Measurements from ENCODE around the gene PRKD1.

PRKD1 gene

DNA sequence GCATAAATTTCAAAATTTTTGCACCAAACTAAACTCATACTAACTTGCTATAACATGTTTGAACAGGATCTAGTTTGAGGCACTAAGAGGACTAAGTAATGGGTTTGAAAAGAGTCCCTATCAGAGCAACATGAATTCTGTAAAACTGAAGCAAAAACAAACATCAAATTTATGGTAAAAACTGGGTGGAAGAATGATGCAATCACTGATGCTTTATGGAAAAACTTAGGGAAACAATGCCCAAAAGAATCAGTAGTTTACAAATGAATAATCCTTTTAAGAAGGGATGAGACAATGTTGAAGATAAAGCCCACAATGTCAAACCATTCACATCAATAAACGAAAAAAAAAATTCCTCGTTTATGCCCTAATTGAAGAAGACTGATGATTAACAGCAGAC lies 88.9 kb downstream of the PRKD1 start:
- no peak overlapping the region for H3K27ac Mint-ChIP-seq
- peaks cover 31% of the 10 kb centered on the region for H3K9me3 Mint-ChIP-seq
- H3K4me3 Mint-ChIP-seq, result no peak overlapping the region
- CTCF ChIA-PET, result no interaction called here
- H3K4me1 Mint-ChIP-seq, result no peaks in the 10 kb centered on the region
- H3K27me3 Mint-ChIP-seq, result no peaks in the 10 kb centered on the region
- DNase-seq, result no peak
- no peaks in the 10 kb centered on the region for H3K36me3 Mint-ChIP-seq

DNA sequence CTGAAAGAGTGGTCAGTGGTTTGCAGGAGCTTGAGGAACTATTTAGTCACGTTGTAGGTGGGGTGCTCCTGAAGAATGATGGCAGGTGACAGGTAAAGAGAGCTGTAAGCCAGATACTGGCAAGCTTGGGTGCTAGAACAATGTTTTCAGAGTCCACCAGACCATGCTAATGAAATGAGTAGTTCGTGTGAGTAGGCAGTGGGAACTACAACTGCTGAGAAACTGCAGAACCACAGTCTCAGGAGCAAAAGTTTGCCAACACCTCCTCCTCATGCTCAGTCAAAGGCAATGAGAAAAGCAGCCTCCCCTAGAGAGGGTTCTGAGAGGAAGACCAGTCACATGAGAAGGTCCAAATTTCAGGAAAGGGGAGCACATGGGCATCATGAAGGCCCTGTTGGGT lies 91.3 kb downstream of the PRKD1 start:
- CTCF ChIA-PET, result no interaction called here
- DNase-seq, result no peak

DNA sequence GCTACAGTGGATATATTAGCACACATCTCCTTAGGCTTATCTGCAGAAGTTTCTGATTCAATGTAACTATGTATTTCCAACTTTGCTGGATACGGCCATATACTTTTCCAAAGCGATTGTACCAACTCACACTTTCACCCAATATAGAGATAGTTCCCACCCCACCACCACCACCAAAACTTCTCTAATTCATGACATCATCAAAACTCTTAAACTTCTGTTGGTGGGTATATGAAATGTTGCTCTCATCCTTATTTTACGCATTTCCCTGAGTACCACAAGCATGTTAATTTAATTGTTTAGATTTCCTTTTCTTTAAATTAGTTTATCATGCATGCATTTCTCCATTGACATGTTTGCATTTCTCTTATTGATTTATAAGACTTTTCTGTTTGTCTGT lies 95.6 kb downstream of the PRKD1 start:
- Mint-ChIP-seq H3K27me3 (no peaks in the 10 kb centered on the region), H3K9me3 (peaks cover 5% of the 10 kb centered on the region), H3K27ac (no peak overlapping the region), H3K36me3 (no peaks in the 10 kb centered on the region), H3K4me1 (no peaks in the 10 kb centered on the region), H3K4me3 (no peak overlapping the region)
- CTCF ChIA-PET, result no interaction called here
- DNase-seq, result no peak

More for the DNA sequence above, 91.3 kb downstream of the PRKD1 start:
- H3K36me3 Mint-ChIP-seq, result no peaks in the 10 kb centered on the region
- H3K27me3 Mint-ChIP-seq, result no peaks in the 10 kb centered on the region
- H3K4me1 Mint-ChIP-seq, result no peaks in the 10 kb centered on the region
- H3K9me3 Mint-ChIP-seq, result peaks cover 30% of the 10 kb centered on the region
- no peak overlapping the region for H3K27ac Mint-ChIP-seq
- no peak overlapping the region for H3K4me3 Mint-ChIP-seq

DNA sequence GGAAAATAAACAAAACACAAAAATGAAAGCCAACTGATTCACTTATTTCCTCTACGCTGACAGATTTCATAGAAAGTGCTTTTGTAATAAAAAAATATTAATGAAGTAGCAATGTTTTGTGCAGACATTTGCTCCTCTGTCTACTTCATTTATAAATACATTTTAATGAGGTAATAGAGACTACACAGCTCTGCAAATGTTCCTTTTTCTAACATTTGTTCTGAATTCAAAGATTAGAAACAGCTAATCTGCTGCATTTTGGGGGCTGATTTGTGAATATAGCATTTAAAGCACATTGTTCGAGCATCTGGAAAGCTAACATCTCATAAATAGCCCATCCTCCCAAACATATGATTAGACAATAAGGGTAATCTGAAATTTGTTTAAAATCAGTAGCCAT lies 97.8 kb downstream of the PRKD1 start:
- Mint-ChIP-seq H3K27me3 (no peaks in the 10 kb centered on the region), H3K27ac (no peak overlapping the region), H3K36me3 (no peaks in the 10 kb centered on the region), H3K4me3 (no peak overlapping the region), H3K4me1 (no peaks in the 10 kb centered on the region), H3K9me3 (peaks cover 2% of the 10 kb centered on the region)
- DNase-seq, result no peak
- CTCF ChIA-PET, result no interaction called here

DNA sequence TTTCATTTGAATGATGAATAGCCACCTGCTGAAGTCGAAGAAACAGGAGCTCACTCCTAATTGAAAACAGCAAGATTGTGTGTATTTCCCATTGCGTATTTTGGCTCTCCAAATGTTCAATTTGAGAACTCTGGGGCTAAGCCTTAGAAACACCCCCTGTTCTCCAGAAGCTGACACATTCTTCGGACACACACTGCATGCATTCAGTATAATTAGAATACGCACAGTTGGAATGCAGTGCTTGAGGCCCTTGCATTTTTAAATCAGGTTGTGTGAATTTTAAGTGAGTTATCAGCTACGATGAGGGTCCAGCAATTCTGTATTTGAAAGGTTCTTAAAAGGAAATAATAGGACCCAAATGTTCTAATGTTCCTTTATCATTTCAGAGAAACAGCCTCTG lies 103.8 kb downstream of the PRKD1 start:
- no peaks in the 10 kb centered on the region for H3K36me3 Mint-ChIP-seq
- H3K27me3 Mint-ChIP-seq, result no peaks in the 10 kb centered on the region
- H3K9me3 Mint-ChIP-seq, result peaks cover 2% of the 10 kb centered on the region
- no peak overlapping the region for H3K4me3 Mint-ChIP-seq
- no peaks in the 10 kb centered on the region for H3K4me1 Mint-ChIP-seq
- CTCF ChIA-PET, result interaction anchor here (0.9 kb wide), 1 partner anchor 37 kb away, joined by 4 read pairs; no protein-coding TSS in a partner anchor
- DNase-seq, result no peak
- no peak overlapping the region for H3K27ac Mint-ChIP-seq

DNA sequence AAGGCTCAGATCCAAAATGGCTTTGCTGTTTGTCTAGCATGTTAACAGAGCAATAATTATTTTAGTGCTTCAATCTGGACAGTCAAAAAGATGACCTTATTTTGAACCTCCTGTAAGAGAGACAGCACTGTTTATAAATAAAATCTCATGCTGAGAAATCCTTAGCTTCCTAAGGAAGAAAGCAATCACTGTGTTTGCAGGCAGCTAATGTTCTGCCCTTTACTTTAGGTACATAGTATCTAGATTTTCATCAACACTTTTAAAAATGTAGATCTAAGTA lies 105.3 kb downstream of the PRKD1 start:
- Mint-ChIP-seq H3K9me3 (peaks cover 2% of the 10 kb centered on the region), H3K27ac (no peak overlapping the region), H3K27me3 (no peaks in the 10 kb centered on the region), H3K4me1 (no peaks in the 10 kb centered on the region), H3K4me3 (no peak overlapping the region), H3K36me3 (no peaks in the 10 kb centered on the region)
- no peak for DNase-seq
- CTCF ChIA-PET, result no interaction called here

DNA sequence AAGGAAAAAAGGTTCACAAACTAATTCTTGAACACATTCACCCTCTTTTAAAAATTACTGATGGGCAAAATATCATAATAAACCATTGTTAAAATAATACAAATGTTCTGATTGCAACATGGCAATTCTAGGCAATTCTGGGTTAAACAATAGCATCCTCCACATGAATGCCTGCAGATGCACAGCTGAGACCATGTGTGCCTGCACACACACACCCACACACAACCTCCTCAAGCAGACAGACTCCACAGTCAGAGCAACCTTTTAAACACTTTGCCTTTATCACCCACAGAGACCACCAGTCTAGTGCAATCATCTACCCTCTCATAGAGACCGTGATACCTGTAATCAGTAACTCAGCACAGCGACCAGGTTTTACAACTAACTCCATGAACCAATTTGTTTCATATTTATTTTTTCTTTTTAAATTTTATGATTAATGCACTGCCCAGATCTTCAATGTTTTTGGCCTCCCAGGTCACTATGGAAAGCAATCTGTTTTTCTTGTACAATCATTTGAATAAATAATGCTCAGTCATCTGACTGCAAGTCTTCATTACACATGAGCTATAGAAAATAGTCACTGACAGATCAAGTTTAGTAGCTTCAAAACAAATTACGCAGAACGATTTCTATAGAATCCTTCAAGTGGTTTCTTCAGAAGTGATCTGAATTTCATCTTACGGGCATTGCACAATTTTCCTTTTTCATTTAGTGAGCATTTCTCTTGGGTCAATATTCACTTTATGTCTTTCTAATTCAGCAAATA lies 105.8 kb downstream of the PRKD1 start:
- peaks cover 2% of the 10 kb centered on the region for H3K9me3 Mint-ChIP-seq

DNA sequence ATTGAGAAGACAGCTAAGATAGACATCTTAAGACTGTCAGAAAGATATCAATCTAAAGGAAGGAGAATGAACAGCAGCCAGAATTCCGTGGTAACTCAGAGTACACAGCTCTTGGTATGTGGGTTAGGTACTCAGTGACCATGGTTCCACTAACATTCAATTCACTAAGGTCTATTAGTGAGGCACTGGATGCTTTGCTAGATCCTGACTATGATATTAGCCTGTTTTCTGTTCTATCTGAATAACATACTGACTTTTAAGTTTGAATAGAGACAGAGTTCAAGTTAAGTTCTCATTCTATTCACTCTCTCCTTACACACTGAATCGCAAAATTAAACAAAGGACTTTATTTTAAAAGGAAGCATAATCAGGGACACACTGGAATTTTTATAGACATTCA lies 106.4 kb downstream of the PRKD1 start:
- H3K27me3 Mint-ChIP-seq, result no peaks in the 10 kb centered on the region
- H3K9me3 Mint-ChIP-seq, result no peaks in the 10 kb centered on the region
- H3K27ac Mint-ChIP-seq, result no peak overlapping the region
- H3K36me3 Mint-ChIP-seq, result no peaks in the 10 kb centered on the region
- no peaks in the 10 kb centered on the region for H3K4me1 Mint-ChIP-seq
- no peak overlapping the region for H3K4me3 Mint-ChIP-seq
- DNase-seq, result no peak
- CTCF ChIA-PET, result no interaction called here

More for the DNA sequence above, 105.8 kb downstream of the PRKD1 start:
- Mint-ChIP-seq H3K27ac (no peak overlapping the region), H3K36me3 (no peaks in the 10 kb centered on the region), H3K4me3 (no peak overlapping the region), H3K27me3 (no peaks in the 10 kb centered on the region), H3K4me1 (no peaks in the 10 kb centered on the region)
- DNase-seq, result no peak
- CTCF ChIA-PET, result no interaction called here

DNA sequence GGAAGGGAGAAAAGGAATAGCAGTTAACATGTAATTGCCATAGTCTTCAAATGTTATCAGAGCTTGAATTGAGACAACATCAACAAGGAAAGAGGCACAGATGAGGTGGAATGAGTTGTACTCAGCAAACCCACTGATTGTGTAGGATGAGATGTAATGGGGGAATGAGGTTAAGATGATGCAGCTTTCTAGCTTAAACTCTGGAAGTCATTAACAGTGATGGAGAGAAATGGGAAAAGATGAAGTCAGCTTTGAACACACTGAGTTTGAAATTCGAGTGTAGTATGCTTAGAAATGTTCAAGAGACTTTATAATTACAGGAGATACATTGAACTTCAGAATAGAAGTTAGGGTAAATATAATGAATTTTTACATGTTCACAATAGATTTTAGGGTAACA lies 106.9 kb downstream of the PRKD1 start:
- Mint-ChIP-seq H3K4me3 (no peak overlapping the region), H3K36me3 (no peaks in the 10 kb centered on the region), H3K9me3 (no peaks in the 10 kb centered on the region), H3K4me1 (no peaks in the 10 kb centered on the region), H3K27me3 (no peaks in the 10 kb centered on the region), H3K27ac (no peak overlapping the region)
- DNase-seq, result no peak
- CTCF ChIA-PET, result no interaction called here

DNA sequence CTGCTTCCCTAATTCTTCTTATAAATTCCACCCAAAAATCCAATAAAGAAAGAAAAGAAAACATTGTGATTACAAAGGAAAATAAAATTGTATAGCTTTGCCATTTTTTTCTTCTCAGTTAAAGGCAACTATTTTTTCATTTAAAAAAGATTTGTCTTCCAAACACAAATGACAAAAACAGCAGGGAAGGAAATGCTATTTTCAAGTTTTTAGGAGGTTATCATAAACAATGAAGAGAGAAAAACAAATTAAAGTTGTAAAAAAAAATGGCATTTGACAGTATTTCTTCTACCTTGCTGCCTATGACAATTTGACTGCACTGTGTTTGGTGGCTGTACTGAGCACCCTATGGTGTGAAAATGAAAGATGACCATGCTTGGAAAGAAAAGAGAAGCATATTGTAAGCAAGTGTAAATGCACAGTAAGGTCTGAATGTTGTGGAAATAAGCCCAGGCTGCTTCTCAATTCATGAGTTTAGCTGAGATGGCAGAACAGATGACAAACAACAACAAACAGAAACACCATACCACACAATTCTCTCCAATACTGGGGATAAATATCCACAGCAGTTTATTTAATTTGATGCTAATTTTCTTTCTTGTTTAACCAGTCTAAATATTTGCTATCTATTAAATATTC lies 109.8 kb downstream of the PRKD1 start:
- no peaks in the 10 kb centered on the region for H3K36me3 Mint-ChIP-seq
- peaks cover 2% of the 10 kb centered on the region for H3K9me3 Mint-ChIP-seq
- no peaks in the 10 kb centered on the region for H3K27me3 Mint-ChIP-seq
- H3K4me3 Mint-ChIP-seq, result no peak overlapping the region
- no peaks in the 10 kb centered on the region for H3K4me1 Mint-ChIP-seq
- no peak overlapping the region for H3K27ac Mint-ChIP-seq
- CTCF ChIA-PET, result no interaction called here
- DNase-seq, result no peak

DNA sequence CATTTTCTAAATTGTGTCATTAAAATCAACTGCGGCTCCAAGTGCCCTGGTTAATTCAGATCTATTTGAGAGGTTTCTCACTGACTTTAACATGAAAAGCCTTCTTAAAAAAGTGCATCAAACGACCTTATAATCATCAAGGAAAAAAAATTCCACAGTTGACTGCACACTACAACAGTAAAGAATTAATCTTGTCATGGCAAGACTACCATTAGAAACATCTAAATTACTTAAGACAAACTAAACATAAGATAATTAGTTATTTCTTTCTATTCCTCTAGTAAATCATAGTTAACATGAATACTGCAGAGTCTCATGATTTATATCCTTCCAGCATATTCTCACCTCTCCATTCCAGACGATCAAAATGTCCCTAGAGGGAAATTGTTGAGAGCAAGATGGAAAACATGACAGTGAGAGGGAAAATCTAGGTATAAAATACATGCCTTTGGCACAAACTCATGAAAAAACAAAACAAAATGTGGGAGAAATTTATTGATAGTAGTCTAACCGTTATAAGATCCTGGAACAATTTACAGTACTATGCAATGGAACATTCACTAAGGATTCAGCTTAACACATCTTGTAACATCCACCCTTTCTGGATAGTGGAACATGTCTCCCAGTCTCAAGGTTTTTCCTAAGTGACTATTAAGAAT lies 112.5 kb downstream of the PRKD1 start:
- H3K27me3 Mint-ChIP-seq, result no peaks in the 10 kb centered on the region
- H3K4me1 Mint-ChIP-seq, result no peaks in the 10 kb centered on the region
- H3K9me3 Mint-ChIP-seq, result peaks cover 5% of the 10 kb centered on the region
- CTCF ChIA-PET, result no interaction called here
- no peak overlapping the region for H3K4me3 Mint-ChIP-seq
- no peak for DNase-seq
- H3K27ac Mint-ChIP-seq, result no peak overlapping the region
- no peaks in the 10 kb centered on the region for H3K36me3 Mint-ChIP-seq

DNA sequence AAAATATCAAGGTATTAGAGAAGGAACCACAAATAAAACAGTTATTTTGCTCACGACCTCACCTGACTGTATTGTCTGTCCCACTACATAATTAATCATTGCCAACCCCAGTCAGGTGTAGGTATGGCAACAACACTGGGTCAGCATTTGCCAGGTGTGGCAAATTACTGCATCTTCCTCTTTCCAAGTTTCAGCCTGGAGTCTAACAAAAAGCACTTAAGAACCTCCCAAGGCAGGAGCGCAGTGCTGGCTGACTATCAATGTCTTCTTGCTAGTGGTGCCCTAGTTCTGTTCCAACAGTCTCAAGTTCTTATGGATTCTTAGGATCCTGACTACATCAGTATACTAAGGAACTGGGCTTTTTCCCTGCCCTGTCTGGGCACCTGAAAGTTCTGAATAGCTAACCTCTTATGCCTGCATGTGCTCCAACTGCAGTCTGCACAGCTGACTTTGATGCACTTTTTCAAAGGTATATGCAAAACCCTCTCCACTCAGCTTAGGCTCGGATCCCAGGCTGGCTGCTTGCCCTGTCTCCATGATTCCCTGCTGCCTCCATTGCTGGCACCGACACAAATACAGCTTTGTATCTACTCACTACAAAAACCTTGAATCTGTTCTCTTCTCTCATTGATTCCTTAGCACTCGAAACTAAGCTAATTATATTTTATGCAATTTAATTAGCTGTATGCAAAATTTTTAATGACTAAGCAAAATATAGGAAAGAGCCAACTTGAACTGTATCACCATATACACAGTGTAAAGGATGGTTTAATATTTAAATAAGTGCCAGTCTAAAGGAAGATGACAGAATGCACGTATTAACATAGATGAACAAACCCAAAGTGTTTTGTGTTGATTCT lies 113.3 kb downstream of the PRKD1 start:
- H3K4me1 Mint-ChIP-seq, result no peaks in the 10 kb centered on the region
- DNase-seq, result no peak
- peaks cover 5% of the 10 kb centered on the region for H3K9me3 Mint-ChIP-seq
- H3K36me3 Mint-ChIP-seq, result no peaks in the 10 kb centered on the region
- CTCF ChIA-PET, result no interaction called here
- H3K4me3 Mint-ChIP-seq, result no peak overlapping the region
- no peaks in the 10 kb centered on the region for H3K27me3 Mint-ChIP-seq
- H3K27ac Mint-ChIP-seq, result no peak overlapping the region

DNA sequence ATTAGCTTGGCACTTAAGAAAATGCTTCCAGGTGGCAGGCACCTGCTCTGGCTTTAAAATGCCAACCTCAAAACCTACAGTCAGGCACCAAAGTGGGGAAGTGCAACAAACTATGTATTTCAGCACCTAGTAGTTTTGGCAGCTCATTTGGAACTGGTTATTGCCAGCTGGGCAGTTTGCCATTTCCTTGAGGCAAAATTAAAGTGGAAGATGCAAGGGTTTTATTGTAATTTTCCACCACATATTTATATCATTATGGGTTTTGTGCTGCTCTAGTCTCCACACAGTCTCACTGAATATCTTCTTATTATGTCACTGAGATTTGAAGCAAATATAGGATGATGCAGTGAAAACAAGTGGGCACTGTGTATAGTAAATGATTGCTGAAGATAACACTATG lies 117.0 kb downstream of the PRKD1 start:
- no peak overlapping the region for H3K27ac Mint-ChIP-seq
- no peaks in the 10 kb centered on the region for H3K36me3 Mint-ChIP-seq
- no peaks in the 10 kb centered on the region for H3K27me3 Mint-ChIP-seq
- DNase-seq, result no peak
- H3K4me3 Mint-ChIP-seq, result no peak overlapping the region
- H3K9me3 Mint-ChIP-seq, result peaks cover 15% of the 10 kb centered on the region
- CTCF ChIA-PET, result no interaction called here
- H3K4me1 Mint-ChIP-seq, result no peaks in the 10 kb centered on the region

DNA sequence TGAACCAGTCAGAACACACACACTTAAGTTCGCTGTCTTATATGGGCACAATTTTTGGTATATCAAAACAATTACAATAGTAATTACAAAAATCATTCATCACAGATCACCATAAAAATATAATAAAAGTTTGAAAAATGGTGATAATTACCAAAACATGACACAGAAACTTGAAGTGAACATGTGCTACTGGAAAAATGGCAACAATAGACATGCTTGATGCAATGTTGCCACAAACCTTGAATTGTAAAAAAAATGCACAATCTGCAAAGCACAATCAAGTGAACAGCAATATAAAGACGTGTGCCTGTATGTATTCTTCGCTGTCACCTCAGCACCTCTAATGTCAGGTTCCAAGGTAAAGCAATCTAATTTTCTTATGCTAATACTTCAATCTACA lies 117.6 kb downstream of the PRKD1 start:
- peaks cover 14% of the 10 kb centered on the region for H3K9me3 Mint-ChIP-seq
- CTCF ChIA-PET, result no interaction called here
- no peak overlapping the region for H3K27ac Mint-ChIP-seq
- no peaks in the 10 kb centered on the region for H3K36me3 Mint-ChIP-seq
- DNase-seq, result no peak
- no peak overlapping the region for H3K4me3 Mint-ChIP-seq
- H3K4me1 Mint-ChIP-seq, result no peaks in the 10 kb centered on the region
- no peaks in the 10 kb centered on the region for H3K27me3 Mint-ChIP-seq
